Measurements from ENCODE around the gene FSD1.

DNA sequence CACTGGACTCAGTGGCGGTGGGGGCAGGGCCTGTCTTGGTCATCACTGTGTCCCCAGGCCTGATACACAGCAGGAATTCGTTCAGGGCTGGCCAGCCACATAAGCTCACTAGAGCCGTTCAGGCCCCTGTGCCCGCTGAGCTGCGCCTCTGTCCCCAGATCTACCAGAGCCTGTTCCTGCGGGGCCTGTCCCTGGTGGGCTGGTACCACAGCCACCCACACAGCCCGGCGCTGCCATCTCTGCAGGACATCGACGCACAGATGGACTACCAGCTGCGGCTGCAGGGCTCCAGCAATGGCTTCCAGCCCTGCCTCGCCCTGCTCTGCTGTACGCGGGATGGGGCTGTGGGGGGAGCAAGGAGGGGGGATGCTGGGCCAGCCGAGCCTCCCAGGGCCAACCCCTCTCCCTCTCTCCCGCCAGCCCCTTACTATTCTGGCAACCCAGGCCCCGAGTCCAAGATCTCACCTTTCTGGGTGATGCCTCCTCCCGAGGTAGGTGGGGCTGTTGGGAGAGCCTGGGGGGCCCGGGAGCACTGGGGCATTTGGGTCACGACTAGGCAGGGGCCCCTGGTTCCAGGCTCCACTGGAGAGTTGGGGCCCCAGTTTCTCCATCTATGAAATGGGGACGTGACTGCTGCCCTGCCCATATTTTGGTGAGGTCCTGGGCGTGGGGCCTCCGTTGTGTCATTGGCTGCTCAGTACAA is 52.8 kb downstream of the FSD1 start:
- no peak for TF ChIP-seq EZH2phosphoT487 (IDR thresholded peaks at IDR 0.05; ENCODE audit: insufficient read depth, low read depth)
- TF ChIP-seq EZH2 (IDR thresholded peaks at IDR 0.05; ENCODE audit: insufficient read depth, poor library complexity, severe bottlenecking) = no peak
